IMR-90 (cell line): ENCODE results near the gene C17orf107. TPM values are rescaled to one million over a fixed set of nuclear protein-coding genes. Genes with fewer than 3 reads are reported as not detected.

Experiments
- ATAC-seq: fragments of 200-7000 bp; cut with Tn5 transposase; 2 replicates; pipeline ENCODE4 v1.9.1; 2020; ENCODE audit warnings: low read depth, mild to moderate bottlenecking, moderate library complexity
- BruUV-seq: library from RNA; stranded (reverse); fragments of 400-500 nt; replicated peaks from 2 replicates; lab custom pipeline; 2021; lab: Mats Ljungman, UMichigan
- CTCF ChIA-PET: fragments of 300-600 bp; formaldehyde crosslinking; extraction: SDS; loops from one replicate; lab custom pipeline; 2021; ENCODE audit warnings: antibody characterized with exemption; lab: Yijun Ruan, JAX
- POLR2A ChIA-PET: fragments of 300-600 bp; sonication (Branson Sonifier 250); formaldehyde crosslinking; loops from one replicate; lab custom pipeline; 2022; ENCODE audit warnings: antibody characterized with exemption; ENCODE audit not compliant: unreplicated experiment; lab: Charles Lee
- DNase-seq: peaks from one replicate; pipeline ENCODE4 v3.0.0; 2013
- H2AFZ ChIP-seq: replicated peaks from 2 replicates; pipeline ENCODE3; 2013; ENCODE audit warnings: low read length, mild to moderate bottlenecking; ENCODE audit not compliant: poor library complexity
- H2AK5ac ChIP-seq: 2 replicates; pipeline ENCODE4 v1.6.1; 2013; ENCODE audit warnings: low read depth, low read length, inconsistent platforms
- H2AK9ac ChIP-seq: replicated peaks from 2 replicates; pipeline ENCODE3; 2013; ENCODE audit warnings: mild to moderate bottlenecking, low read depth, low read length, moderate library complexity; ENCODE audit not compliant: poor library complexity
- H2BK120ac ChIP-seq: 2 replicates; pipeline ENCODE4 v1.6.1; 2013; ENCODE audit warnings: low read depth, low read length, inconsistent platforms
- H2BK15ac ChIP-seq: 3 replicates; pipeline ENCODE4 v1.6.1; 2013; ENCODE audit warnings: low read depth, low read length, inconsistent platforms
- H2BK20ac ChIP-seq: 2 replicates; pipeline ENCODE4 v1.6.1; 2013; ENCODE audit warnings: low read depth, mild to moderate bottlenecking, inconsistent platforms, low read length, moderate library complexity
- H2BK5ac ChIP-seq: 2 replicates; pipeline ENCODE4 v1.6.1; 2013; ENCODE audit warnings: mild to moderate bottlenecking, low read depth, low read length, inconsistent platforms; ENCODE audit not compliant: poor library complexity, severe bottlenecking
- H3K14ac ChIP-seq: replicated peaks from 2 replicates; pipeline ENCODE4 v1.6.1; 2013; ENCODE audit warnings: low read depth, low read length, inconsistent platforms
- H3K18ac ChIP-seq: 2 replicates; pipeline ENCODE4 v1.6.1; 2013; ENCODE audit warnings: low read depth, low read length, control low read depth
- H3K23ac ChIP-seq: 2 replicates; pipeline ENCODE4 v1.6.1; 2013; ENCODE audit warnings: low read depth, low read length, inconsistent platforms
- H3K27ac ChIP-seq: 2 replicates; pipeline ENCODE4 v1.5.1; 2013; ENCODE audit warnings: mild to moderate bottlenecking, control low read depth, low read length; ENCODE audit not compliant: insufficient read depth
- H3K27me3 ChIP-seq: 2 replicates; pipeline ENCODE4 v1.6.1; 2013; ENCODE audit warnings: low read length; ENCODE audit not compliant: control insufficient read depth, insufficient read depth
- H3K36me3 ChIP-seq: 2 replicates; pipeline ENCODE4 v1.6.1; 2013; ENCODE audit warnings: low read length, mixed read lengths; ENCODE audit not compliant: control insufficient read depth, insufficient read depth
- H3K4ac ChIP-seq: 2 replicates; pipeline ENCODE4 v1.6.1; 2013; ENCODE audit warnings: low read depth, low read length, inconsistent platforms
- H3K4me1 ChIP-seq: 2 replicates; pipeline ENCODE4 v1.6.1; 2013; ENCODE audit warnings: low read length, mixed read lengths; ENCODE audit not compliant: control insufficient read depth, insufficient read depth
- H3K4me2 ChIP-seq: 2 replicates; pipeline ENCODE4 v1.6.1; 2013; ENCODE audit warnings: low read depth, mild to moderate bottlenecking, control low read depth, low read length, moderate library complexity
- H3K4me3 ChIP-seq: 2 replicates; pipeline ENCODE4 v1.5.1; 2013; ENCODE audit warnings: low read depth, mild to moderate bottlenecking, control low read depth, low read length, moderate library complexity; ENCODE audit not compliant: insufficient read depth
- H3K56ac ChIP-seq: 2 replicates; pipeline ENCODE4 v1.6.1; 2013; ENCODE audit warnings: low read length, inconsistent platforms; ENCODE audit not compliant: insufficient read depth; ENCODE audit errors: extremely low read depth
- H3K79me1 ChIP-seq, 2 experiments: 2 replicates each; pipeline ENCODE4 v1.6.1; 2013; ENCODE audit warnings: low read length in 2 of 2, inconsistent platforms in 1 of 2, low read depth in 1 of 2
- H3K9ac ChIP-seq: 2 replicates; pipeline ENCODE4 v1.6.1; 2013; ENCODE audit warnings: low read depth, low read length, control low read depth
- H3K9me1 ChIP-seq: 2 replicates; pipeline ENCODE4 v1.6.1; 2013; ENCODE audit warnings: low read length, inconsistent platforms; ENCODE audit not compliant: insufficient read depth
- H3K9me3 ChIP-seq: 2 replicates; pipeline ENCODE4 v1.6.1; 2013; ENCODE audit warnings: low read length; ENCODE audit not compliant: control insufficient read depth, insufficient read depth
- H4K20me1 ChIP-seq: 2 replicates; pipeline ENCODE4 v1.6.1; 2013; ENCODE audit warnings: low read length, inconsistent platforms; ENCODE audit not compliant: insufficient read depth
- H4K5ac ChIP-seq: 2 replicates; pipeline ENCODE4 v1.6.1; 2013; ENCODE audit warnings: mild to moderate bottlenecking, low read depth, low read length, control low read depth
- H4K8ac ChIP-seq, 2 experiments: 2 replicates each; pipeline ENCODE4 v1.6.1; 2013; ENCODE audit warnings: low read depth in 2 of 2, low read length in 2 of 2, control low read depth in 1 of 2, inconsistent platforms in 1 of 2
- H4K91ac ChIP-seq: 2 replicates; pipeline ENCODE4 v1.6.1; 2013; ENCODE audit warnings: low read depth, low read length, inconsistent platforms; ENCODE audit not compliant: insufficient read depth
- BHLHE40 ChIP-seq: fragments of 150-350 bp; IDR thresholded peaks from 2 replicates; pipeline ENCODE4 v1.6.1; 2016; ENCODE audit warnings: mild to moderate bottlenecking, low read depth, low read length
- FOS ChIP-seq: fragments of 150-350 bp; IDR thresholded peaks from 2 replicates; pipeline ENCODE4 v1.6.1; 2016; ENCODE audit warnings: low read depth, low read length
- MAZ ChIP-seq: IDR thresholded peaks from 2 replicates; pipeline ENCODE4 v1.6.1; 2012; ENCODE audit warnings: low read depth, mild to moderate bottlenecking, low read length, improper control_type of control experiment, moderate library complexity, borderline replicate concordance
- MXI1 ChIP-seq: IDR thresholded peaks from 2 replicates; pipeline ENCODE4 v1.6.1; 2012; ENCODE audit warnings: low read depth, mild to moderate bottlenecking, low read length, moderate library complexity, borderline replicate concordance
- POLR2A ChIP-seq: IDR thresholded peaks from 2 replicates; pipeline ENCODE4 v1.6.1; 2012; ENCODE audit warnings: mild to moderate bottlenecking, low read depth, low read length
- RAD21 ChIP-seq: IDR thresholded peaks from 2 replicates; pipeline ENCODE4 v1.6.1; 2012; ENCODE audit warnings: low read length, improper control_type of control experiment
- WGBS, 2 experiments: methylation state at CpG; one replicate each; pipeline versions ENCODE4 v1.1.5 to v1.1.7; 2013; ENCODE audit warnings: missing lambda C conversion rate in 2 of 2; ENCODE audit not compliant: insufficient read length in 1 of 2; ENCODE audit errors: extremely low coverage in 2 of 2; 5-methylcytosine and 5-hydroxymethylcytosine counted together
- dilution Hi-C: fragments of 300-500 bp; cut with HindIII; formaldehyde crosslinking; loops from one replicate; pipeline ENCODE4 v1.14.3; 2018; ENCODE audit warnings: low sequenced_read_pairs; ENCODE audit not compliant: unreplicated experiment
- in situ Hi-C: fragments of 300-500 bp; cut with MboI; formaldehyde crosslinking; loops from 3 replicates; pipeline ENCODE4 v1.14.3; 2019; ENCODE audit warnings: low sequenced_read_pairs, inconsistent platforms, mixed read lengths
- intact Hi-C: fragments of 100-400 bp; cut with micrococcal nuclease; formaldehyde crosslinking; loops from 2 replicates; pipeline ENCODE4 v1.10.0; 2022
- polyA plus RNA-seq, 3 experiments: library from polyadenylated mRNA; depleted of rRNA; stranded (reverse); fragments of >200 nt; gene quantifications; 2 replicates each; pipeline ENCODE4 v1.2.3, GENCODE V29; 2012; ENCODE audit warnings: low replicate concordance in 1 of 3
- total RNA-seq: library from RNA; depleted of rRNA; stranded (reverse); fragments of >200 nt; gene quantifications from 2 replicates; pipeline ENCODE4 v1.2.3, GENCODE V29; 2012
- TF ChIP-seq, protein P1 (sequence below): conservative IDR thresholded peaks from 2 replicates; pipeline ENCODE4 v1.5.1; 2012; ENCODE audit warnings: mild to moderate bottlenecking, low read depth, low read length, improper control_type of control experiment

The C17orf107 gene
- total and polyA plus RNA-seq, 2 of the 4 experiments (the other 2 are of a cell fraction): 0.54 to 0.82 TPM

DNA sequence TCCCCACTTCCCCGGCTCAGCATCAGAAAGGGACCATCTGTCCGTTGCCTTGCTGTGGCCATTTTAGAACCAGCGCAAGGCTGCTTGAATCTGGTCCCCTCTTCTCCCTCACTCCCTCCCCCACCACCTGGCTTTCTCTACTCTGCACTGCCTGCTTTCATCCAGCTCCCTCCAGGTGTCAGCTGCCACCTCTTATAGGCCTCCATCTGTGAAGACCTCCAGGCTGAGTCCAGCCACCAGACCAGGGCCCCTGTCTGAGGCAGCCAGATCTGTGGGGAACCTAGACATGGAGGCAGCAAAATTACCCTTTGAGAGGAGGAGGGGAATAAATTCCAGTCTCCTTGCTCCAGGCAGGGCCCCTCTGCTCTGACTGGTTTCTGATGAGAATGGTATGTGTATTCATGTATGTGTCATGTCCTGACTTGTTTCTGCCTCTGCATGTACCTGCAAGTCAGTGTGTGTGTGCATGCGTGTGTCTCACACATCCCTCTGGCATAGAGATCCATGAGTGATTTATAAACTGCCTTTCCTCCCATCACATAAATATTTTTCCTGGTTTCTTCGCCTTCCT lies 45.1 kb upstream of the C17orf107 start:
- H4K91ac ChIP-seq: no peak overlapping the region
- H3K9me1 ChIP-seq: peaks cover 26% of the 10 kb centered on the region
- H2AFZ ChIP-seq: no peak overlapping the region
- peaks cover 2% of the 10 kb centered on the region; the same call in 1 of the 2 replicates for H3K36me3 ChIP-seq
- TF ChIP-seq RAD21 (no peak), BHLHE40 (no peak), MAZ (no peak), FOS (no peak), POLR2A (no peak), MXI1 (no peak)
- TF ChIP-seq, protein P1, sequence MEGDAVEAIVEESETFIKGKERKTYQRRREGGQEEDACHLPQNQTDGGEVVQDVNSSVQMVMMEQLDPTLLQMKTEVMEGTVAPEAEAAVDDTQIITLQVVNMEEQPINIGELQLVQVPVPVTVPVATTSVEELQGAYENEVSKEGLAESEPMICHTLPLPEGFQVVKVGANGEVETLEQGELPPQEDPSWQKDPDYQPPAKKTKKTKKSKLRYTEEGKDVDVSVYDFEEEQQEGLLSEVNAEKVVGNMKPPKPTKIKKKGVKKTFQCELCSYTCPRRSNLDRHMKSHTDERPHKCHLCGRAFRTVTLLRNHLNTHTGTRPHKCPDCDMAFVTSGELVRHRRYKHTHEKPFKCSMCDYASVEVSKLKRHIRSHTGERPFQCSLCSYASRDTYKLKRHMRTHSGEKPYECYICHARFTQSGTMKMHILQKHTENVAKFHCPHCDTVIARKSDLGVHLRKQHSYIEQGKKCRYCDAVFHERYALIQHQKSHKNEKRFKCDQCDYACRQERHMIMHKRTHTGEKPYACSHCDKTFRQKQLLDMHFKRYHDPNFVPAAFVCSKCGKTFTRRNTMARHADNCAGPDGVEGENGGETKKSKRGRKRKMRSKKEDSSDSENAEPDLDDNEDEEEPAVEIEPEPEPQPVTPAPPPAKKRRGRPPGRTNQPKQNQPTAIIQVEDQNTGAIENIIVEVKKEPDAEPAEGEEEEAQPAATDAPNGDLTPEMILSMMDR: no peak
- H3K27me3 ChIP-seq: no peaks in the 10 kb centered on the region
- DNase-seq (peak; percentile 66), ATAC-seq (peak; percentile 28)
- ChIA-PET POLR2A (no interaction called here), CTCF (no interaction called here)
- no peak overlapping the region for H3K27ac ChIP-seq
- no peaks in the 10 kb centered on the region for H3K9me3 ChIP-seq
- H2BK20ac ChIP-seq: no peak overlapping the region
- WGBS, 2 experiments: 88% methylated on average over 3 of the region's 5 CpGs; no CpG with 5 or more reads in 1 of the 2 experiments
- peak overlapping the region; percentile 18; the same call in 1 of the 2 replicates for H3K18ac ChIP-seq
- peak overlapping the region in 1 of 2 experiments; percentile 74; a peak in 2 of 4 replicates for H4K8ac ChIP-seq
- H4K5ac ChIP-seq: peak overlapping the region; percentile 16; the same call in 1 of the 2 replicates
- peak overlapping the region; percentile 19; the same call in 1 of the 2 replicates for H3K4ac ChIP-seq
- intact Hi-C loops: no loop called here
- 0 out of 2 replicates have a peak overlapping the region, but pooled peaks have one; percentile 35 for H3K14ac ChIP-seq
- no peak overlapping the region for H3K9ac ChIP-seq
- H3K4me1 ChIP-seq: peaks cover 28% of the 10 kb centered on the region
- peak overlapping the region; percentile 38 for H2AK9ac ChIP-seq
- no peak overlapping the region for H3K4me3 ChIP-seq
- peaks cover 40 to 79% of the 10 kb centered on the region in 2 experiments for H3K79me1 ChIP-seq
- H3K56ac ChIP-seq: no peak overlapping the region
- H2AK5ac ChIP-seq: no peak overlapping the region; the same call in 1 of the 2 replicates
- H2BK15ac ChIP-seq: no peak overlapping the region
- no peak overlapping the region; the same call in 1 of the 2 replicates for H3K4me2 ChIP-seq
- in situ Hi-C loops: no loop called here
- no peak overlapping the region for H2BK5ac ChIP-seq
- no TSS peak for BruUV-seq
- H4K20me1 ChIP-seq: peaks cover 47% of the 10 kb centered on the region
- dilution Hi-C loops: no loop called here
- H2BK120ac ChIP-seq: no peak overlapping the region
- no peak overlapping the region for H3K23ac ChIP-seq
